ENCODE data around the gene DNPEP. TPM values are rescaled to one million over a fixed set of nuclear protein-coding genes. Genes with fewer than 3 reads are reported as not detected.

DNPEP gene
- total RNA-seq, 1 experiment from 2014 or later, result 81.3 TPM

GRCh38 chr2:219388907-219389156, 1.1 kb upstream of the DNPEP start:
- Mint-ChIP-seq H3K4me3 (ENCODE audit: unreplicated experiment) (peak overlapping the region; percentile 96), H3K9me3 (ENCODE audit: unreplicated experiment) (no peaks in the 10 kb centered on the region), H3K36me3 (ENCODE audit: insufficient read depth, unreplicated experiment) (peaks cover 28% of the 10 kb centered on the region), H3K27ac (ENCODE audit: low read depth, unreplicated experiment) (no peak overlapping the region), H3K27me3 (ENCODE audit: insufficient read depth, unreplicated experiment) (no peaks in the 10 kb centered on the region), H3K4me1 (ENCODE audit: insufficient read depth, unreplicated experiment) (no peaks in the 10 kb centered on the region)
- no peak for TF ChIP-seq CTCF (IDR thresholded peaks at IDR 0.05; ENCODE audit: unreplicated experiment)
- CTCF ChIA-PET, result interaction anchor here (0.5 to 3.4 kb wide), 16 partner anchors 10 to 1151 kb away, joined by 3 to 19 read pairs (median 3); no protein-coding TSS in a partner anchor
- DNase-seq (ENCODE audit: unreplicated experiment), result no peak
- POLR2A ChIA-PET, result interaction anchor here (0.6 to 3.1 kb wide), 11 partner anchors 9 to 390 kb away, joined by 3 to 15 read pairs (median 4); partner anchors contain the start of genes CHPF, CNPPD1, DNAJB2 and GMPPA
- no TSS peak for BruUV-seq (replicated peaks)
- intact Hi-C loops (cut with micrococcal nuclease), result no loop called here

GRCh38 chr2:219388121-219388906, 602 bp upstream of the DNPEP start:
- CTCF ChIA-PET, result interaction anchor here (0.5 to 3.4 kb wide), 15 partner anchors 10 to 1151 kb away, joined by 3 to 19 read pairs (median 3); no protein-coding TSS in a partner anchor
- peak; percentile 87 for DNase-seq (ENCODE audit: unreplicated experiment)
- Mint-ChIP-seq H3K27ac (ENCODE audit: low read depth, unreplicated experiment) (peak overlapping the region; percentile 97), H3K27me3 (ENCODE audit: insufficient read depth, unreplicated experiment) (no peaks in the 10 kb centered on the region), H3K4me3 (ENCODE audit: unreplicated experiment) (peak overlapping the region; percentile 96), H3K36me3 (ENCODE audit: insufficient read depth, unreplicated experiment) (peaks cover 33% of the 10 kb centered on the region), H3K4me1 (ENCODE audit: insufficient read depth, unreplicated experiment) (no peaks in the 10 kb centered on the region), H3K9me3 (ENCODE audit: unreplicated experiment) (no peaks in the 10 kb centered on the region)
- no peak for TF ChIP-seq CTCF (IDR thresholded peaks at IDR 0.05; ENCODE audit: unreplicated experiment)
- no TSS peak for BruUV-seq (replicated peaks)
- POLR2A ChIA-PET, result interaction anchor here (0.6 to 3.1 kb wide), 20 partner anchors 10 to 273 kb away, joined by 3 to 15 read pairs (median 4); partner anchors contain the start of genes ANKZF1, ATG9A, CHPF and CNPPD1
- intact Hi-C loops (cut with micrococcal nuclease), result no loop called here

- no peak for DNase-seq (ENCODE audit: unreplicated experiment)
- TF ChIP-seq CTCF (IDR thresholded peaks at IDR 0.05; ENCODE audit: unreplicated experiment), result no peak
- intact Hi-C loops (cut with micrococcal nuclease), result no loop called here
- H3K27me3 Mint-ChIP-seq (ENCODE audit: insufficient read depth, unreplicated experiment), result no peaks in the 10 kb centered on the region
- peaks cover 48% of the 10 kb centered on the region for H3K36me3 Mint-ChIP-seq (ENCODE audit: insufficient read depth, unreplicated experiment)
- BruUV-seq (replicated peaks), result no TSS peak
- CTCF ChIA-PET, result interaction anchor here (0.6 to 3.1 kb wide), 3 partner anchors 16 to 220 kb away, joined by 4 to 19 read pairs (median 5); no protein-coding TSS in a partner anchor
- H3K4me1 Mint-ChIP-seq (ENCODE audit: insufficient read depth, unreplicated experiment), result no peaks in the 10 kb centered on the region
- no peaks in the 10 kb centered on the region for H3K9me3 Mint-ChIP-seq (ENCODE audit: unreplicated experiment)
- H3K4me3 Mint-ChIP-seq (ENCODE audit: unreplicated experiment), result peak overlapping the region; percentile 96
- POLR2A ChIA-PET, result interaction anchor here (0.5 to 3.1 kb wide), 18 partner anchors 8 to 319 kb away, joined by 3 to 15 read pairs (median 4); partner anchors contain the start of genes ANKZF1, ATG9A, CNPPD1 and DNAJB2
- peak overlapping the region; percentile 97 for H3K27ac Mint-ChIP-seq (ENCODE audit: low read depth, unreplicated experiment)
Measured at GRCh38 chr2:219386532-219387280, 1.0 kb downstream of the DNPEP start.

All from MCF 10A (cell line).